ENCODE results near the gene SMIM8.
"Not testable (repeated sequence)": the region's sequence is repeated elsewhere in the genome, so short reads cannot be mapped to it uniquely, and the experiment has no call there.

SMIM8 gene

DNA sequence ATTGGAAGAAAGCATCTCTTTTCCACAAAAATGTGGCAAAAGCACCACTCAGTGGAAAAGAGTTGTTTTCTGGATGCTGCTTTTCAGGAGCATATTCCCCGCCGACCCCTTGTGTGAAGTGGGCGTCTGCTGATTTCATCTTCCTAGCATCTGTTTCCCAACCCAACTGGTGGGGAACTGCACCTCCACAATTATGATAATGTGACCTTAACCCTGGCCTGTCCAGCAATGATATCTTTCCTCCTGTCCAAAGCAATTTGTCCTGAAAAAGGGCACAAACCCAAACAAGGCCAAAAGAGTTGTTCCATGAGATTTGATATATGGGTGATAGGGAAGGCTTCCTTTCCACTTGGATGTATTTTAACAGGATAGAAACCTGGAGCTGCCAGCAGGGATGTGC, 7.3 kb upstream of the SMIM8 start:
- TF ChIP-seq EZH2phosphoT487 (IDR thresholded peaks at IDR 0.05; ENCODE audit: low read length): no peak
- no peak for TF ChIP-seq CTCF (IDR thresholded peaks at IDR 0.05; ENCODE audit: low read length)
- no peak for TF ChIP-seq EZH2 (optimal IDR thresholded peaks at IDR 0.05; ENCODE audit: low read depth, low read length)
- no peak overlapping the region for H3K4me2 ChIP-seq (ENCODE audit: low read depth, low read length)
- no peaks in the 10 kb centered on the region for H3K9me3 ChIP-seq (replicated peaks; ENCODE audit: insufficient read depth, low read length)
- no peaks in the 10 kb centered on the region for H3F3A ChIP-seq (ENCODE audit: insufficient read depth, low read length)
- no peak for DNase-seq
- H3K9me2 ChIP-seq (replicated peaks; ENCODE audit: insufficient read depth, low read length): no peaks in the 10 kb centered on the region
- H4K20me1 ChIP-seq (ENCODE audit: insufficient read depth, low read length): no peaks in the 10 kb centered on the region
- H2AFZ ChIP-seq (ENCODE audit: low read length): no peak overlapping the region
- H3K4me3 ChIP-seq (ENCODE audit: low read length): no peak overlapping the region
- no peaks in the 10 kb centered on the region for H3K4me1 ChIP-seq (ENCODE audit: low read length)
- H3K27me3 ChIP-seq (replicated peaks; ENCODE audit: insufficient read depth, low read length): no peaks in the 10 kb centered on the region
- no peaks in the 10 kb centered on the region for H3K79me2 ChIP-seq (ENCODE audit: low read length)
- H3K36me3 ChIP-seq (replicated peaks; ENCODE audit: insufficient read depth, low read length): no peaks in the 10 kb centered on the region
- H3K9ac ChIP-seq (ENCODE audit: low read length): no peak overlapping the region
- H3K27ac ChIP-seq (ENCODE audit: low read length): no peak overlapping the region

DNA sequence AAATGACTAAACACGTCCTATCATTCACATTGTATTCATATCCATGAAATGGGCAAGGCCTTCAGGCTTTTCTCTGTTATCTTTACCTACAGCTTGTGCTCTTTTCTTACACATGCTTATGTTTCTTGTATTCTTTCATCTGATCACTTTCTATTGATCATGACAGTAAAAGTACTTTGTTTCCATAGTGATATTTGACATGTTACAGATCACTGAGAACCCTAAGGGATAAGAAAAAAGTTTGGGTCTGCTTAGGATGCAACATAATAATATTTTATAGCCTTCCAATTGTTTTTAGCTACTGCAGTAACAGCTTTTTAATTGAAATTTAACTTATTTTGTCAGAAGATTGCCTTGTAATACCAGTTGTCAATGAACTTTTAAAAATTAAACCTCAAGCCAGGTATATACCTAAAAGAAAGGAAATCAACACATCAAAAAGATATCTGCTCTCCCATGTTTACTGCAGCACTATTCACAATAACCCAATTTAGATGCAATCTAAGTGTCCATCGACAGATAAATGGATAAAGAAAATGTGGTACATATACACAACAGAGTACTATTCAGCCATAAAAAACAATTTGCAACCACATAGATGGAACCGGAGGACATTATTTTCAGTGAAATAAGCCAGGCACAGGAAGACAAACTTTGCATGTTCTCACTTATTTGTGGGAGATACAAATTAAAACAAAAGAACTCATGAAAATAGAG, 3.0 kb upstream of the SMIM8 start:
- Histone ChIP-seq H3K9me2 (replicated peaks; ENCODE audit: insufficient read depth, low read length) (no peaks in the 10 kb centered on the region), H3K4me1 (ENCODE audit: low read length) (peaks cover 5% of the 10 kb centered on the region), H3K36me3 (replicated peaks; ENCODE audit: insufficient read depth, low read length) (no peaks in the 10 kb centered on the region), H3K27me3 (replicated peaks; ENCODE audit: insufficient read depth, low read length) (no peaks in the 10 kb centered on the region), H2AFZ (ENCODE audit: low read length) (no peak overlapping the region), H3F3A (ENCODE audit: insufficient read depth, low read length) (no peaks in the 10 kb centered on the region), H3K9me3 (replicated peaks; ENCODE audit: insufficient read depth, low read length) (no peaks in the 10 kb centered on the region), H3K27ac (ENCODE audit: low read length) (no peak overlapping the region), H4K20me1 (ENCODE audit: insufficient read depth, low read length) (no peaks in the 10 kb centered on the region), H3K9ac (ENCODE audit: low read length) (no peak overlapping the region), H3K4me2 (ENCODE audit: low read depth, low read length) (no peak overlapping the region), H3K4me3 (ENCODE audit: low read length) (no peak overlapping the region), H3K79me2 (ENCODE audit: low read length) (peaks cover 6% of the 10 kb centered on the region; the same call in 1 of the 2 replicates)
- no peak for TF ChIP-seq CTCF (IDR thresholded peaks at IDR 0.05; ENCODE audit: low read length)
- TF ChIP-seq EZH2phosphoT487 (IDR thresholded peaks at IDR 0.05; ENCODE audit: low read length): no peak
- no peak for TF ChIP-seq EZH2 (optimal IDR thresholded peaks at IDR 0.05; ENCODE audit: low read depth, low read length)
- DNase-seq: no peak

GRCh38 chr6:87323880-87324279, 1.5 kb downstream of the SMIM8 start:
- H3F3A ChIP-seq (ENCODE audit: insufficient read depth, low read length); H3K27me3 ChIP-seq (replicated peaks; ENCODE audit: insufficient read depth, low read length); H3K9me3 ChIP-seq (replicated peaks; ENCODE audit: insufficient read depth, low read length); H3K4me1 ChIP-seq (ENCODE audit: low read length); H3K9ac ChIP-seq (ENCODE audit: low read length); H2AFZ ChIP-seq (ENCODE audit: low read length); H4K20me1 ChIP-seq (ENCODE audit: insufficient read depth, low read length); H3K27ac ChIP-seq (ENCODE audit: low read length); H3K36me3 ChIP-seq (replicated peaks; ENCODE audit: insufficient read depth, low read length); DNase-seq; H3K9me2 ChIP-seq (replicated peaks; ENCODE audit: insufficient read depth, low read length); H3K79me2 ChIP-seq (ENCODE audit: low read length); H3K4me3 ChIP-seq (ENCODE audit: low read length); H3K4me2 ChIP-seq (ENCODE audit: low read depth, low read length): not testable (repeated sequence)

- Histone ChIP-seq H3K79me2 (ENCODE audit: low read length) (no peaks in the 10 kb centered on the region), H4K20me1 (ENCODE audit: insufficient read depth, low read length) (no peaks in the 10 kb centered on the region), H3K36me3 (replicated peaks; ENCODE audit: insufficient read depth, low read length) (no peaks in the 10 kb centered on the region), H2AFZ (ENCODE audit: low read length) (no peak overlapping the region), H3K9me2 (replicated peaks; ENCODE audit: insufficient read depth, low read length) (no peaks in the 10 kb centered on the region), H3K27me3 (replicated peaks; ENCODE audit: insufficient read depth, low read length) (no peaks in the 10 kb centered on the region), H3K9me3 (replicated peaks; ENCODE audit: insufficient read depth, low read length) (no peaks in the 10 kb centered on the region), H3F3A (ENCODE audit: insufficient read depth, low read length) (no peaks in the 10 kb centered on the region), H3K4me3 (ENCODE audit: low read length) (no peak overlapping the region), H3K4me2 (ENCODE audit: low read depth, low read length) (no peak overlapping the region), H3K4me1 (ENCODE audit: low read length) (no peaks in the 10 kb centered on the region), H3K27ac (ENCODE audit: low read length) (no peak overlapping the region), H3K9ac (ENCODE audit: low read length) (no peak overlapping the region)
- no peak for DNase-seq
- no peak for TF ChIP-seq CTCF (IDR thresholded peaks at IDR 0.05; ENCODE audit: low read length)
- TF ChIP-seq EZH2 (optimal IDR thresholded peaks at IDR 0.05; ENCODE audit: low read depth, low read length): no peak
- no peak for TF ChIP-seq EZH2phosphoT487 (IDR thresholded peaks at IDR 0.05; ENCODE audit: low read length)
These were observed 8.6 kb downstream of the SMIM8 start for GRCh38 chr6:87330961-87331360.
